Measurements from ENCODE around the gene F5.
A peak's percentile ranks its signal among the peaks of the same experiment; 100 is the strongest.

DNA sequence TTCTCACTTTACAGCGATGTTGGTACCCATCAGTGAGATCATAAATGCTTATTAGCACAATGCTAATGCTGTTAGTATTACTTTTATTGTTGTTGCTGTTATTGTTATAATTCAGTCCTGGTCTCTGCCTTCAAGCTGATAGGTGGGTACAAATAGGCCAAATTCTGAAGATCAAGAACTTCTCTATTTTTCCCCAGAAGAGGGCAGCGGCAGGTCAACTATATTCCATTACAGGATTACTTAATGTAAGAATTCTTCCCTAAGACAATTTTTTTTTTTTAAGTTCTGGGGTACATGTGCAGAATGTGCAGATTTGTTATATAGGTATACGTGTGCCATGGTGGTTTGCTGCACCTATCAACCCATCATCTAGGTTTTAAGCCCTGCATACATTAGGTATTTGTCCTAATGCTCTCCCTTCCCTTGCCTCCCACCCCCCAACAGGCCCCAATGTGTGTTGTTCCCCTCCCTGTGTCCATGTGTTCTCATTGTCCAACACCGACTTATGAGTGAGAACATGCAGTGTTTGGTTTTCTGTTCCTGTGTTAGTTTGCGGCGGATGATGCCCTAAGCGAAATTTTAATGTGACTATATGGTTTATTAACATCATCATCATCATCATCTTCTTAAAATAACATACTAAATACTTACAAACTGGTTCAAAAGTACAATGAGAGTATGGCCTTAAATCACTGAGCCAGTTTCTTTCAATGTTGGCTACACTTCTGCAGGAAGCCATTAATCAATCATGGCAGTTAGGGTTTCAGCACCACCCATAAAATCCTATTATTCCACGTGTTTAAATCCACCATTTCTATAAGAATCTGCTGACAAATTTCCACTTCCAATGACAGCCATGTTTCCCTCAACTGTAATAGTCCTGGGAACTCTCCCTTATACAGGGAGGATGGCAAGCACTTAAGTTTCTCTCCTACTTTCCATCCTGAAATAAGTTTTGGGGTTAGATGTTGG, 119.7 kb downstream of the F5 start:
- TF ChIP-seq, protein P1, sequence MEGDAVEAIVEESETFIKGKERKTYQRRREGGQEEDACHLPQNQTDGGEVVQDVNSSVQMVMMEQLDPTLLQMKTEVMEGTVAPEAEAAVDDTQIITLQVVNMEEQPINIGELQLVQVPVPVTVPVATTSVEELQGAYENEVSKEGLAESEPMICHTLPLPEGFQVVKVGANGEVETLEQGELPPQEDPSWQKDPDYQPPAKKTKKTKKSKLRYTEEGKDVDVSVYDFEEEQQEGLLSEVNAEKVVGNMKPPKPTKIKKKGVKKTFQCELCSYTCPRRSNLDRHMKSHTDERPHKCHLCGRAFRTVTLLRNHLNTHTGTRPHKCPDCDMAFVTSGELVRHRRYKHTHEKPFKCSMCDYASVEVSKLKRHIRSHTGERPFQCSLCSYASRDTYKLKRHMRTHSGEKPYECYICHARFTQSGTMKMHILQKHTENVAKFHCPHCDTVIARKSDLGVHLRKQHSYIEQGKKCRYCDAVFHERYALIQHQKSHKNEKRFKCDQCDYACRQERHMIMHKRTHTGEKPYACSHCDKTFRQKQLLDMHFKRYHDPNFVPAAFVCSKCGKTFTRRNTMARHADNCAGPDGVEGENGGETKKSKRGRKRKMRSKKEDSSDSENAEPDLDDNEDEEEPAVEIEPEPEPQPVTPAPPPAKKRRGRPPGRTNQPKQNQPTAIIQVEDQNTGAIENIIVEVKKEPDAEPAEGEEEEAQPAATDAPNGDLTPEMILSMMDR (conservative IDR thresholded peaks at IDR 0.05; ENCODE audit: low read length): peak; percentile 62
- TF ChIP-seq EZH2phosphoT487 (IDR thresholded peaks at IDR 0.05; ENCODE audit: borderline replicate concordance, low read depth, low read length): no peak

All from OCI-LY7 (cell line).